K562 (cell line): ENCODE measurements around the gene NTN3. TPM values are rescaled to one million over a fixed set of nuclear protein-coding genes. Genes with fewer than 3 reads are reported as not detected.

ENCODE experiments used
- BMI1 ChIP-seq: fragments of 150-350 bp; IDR thresholded peaks from 2 replicates; pipeline ENCODE4 v1.6.1; 2014; ENCODE audit warnings: low read length
- DPF2 ChIP-seq: fragments of 450-650 bp; IDR thresholded peaks from 2 replicates; pipeline ENCODE4 v1.6.1; 2016
- KLF1 ChIP-seq: fragments of 450-650 bp; IDR thresholded peaks from 2 replicates; pipeline ENCODE4 v1.6.1; 2016; ENCODE audit warnings: missing genetic modification characterization, missing compliant biosample characterization
- MAZ ChIP-seq, 2 experiments: fragments of 450-650 bp in 1 of 2; sonication (generic) in 1 of 2; formaldehyde crosslinking; IDR thresholded peaks in 1 of 2; conservative IDR thresholded peaks in 1 of 2; 2 replicates each; pipeline versions ENCODE4 v1.4.0 to v1.5.0; 2020; ENCODE audit warnings: mild to moderate bottlenecking in 1 of 2, missing genetic modification reagents in 1 of 2
- NCOA1 ChIP-seq: fragments of 450-650 bp; IDR thresholded peaks from 2 replicates; pipeline ENCODE4 v1.6.1; 2016; ENCODE audit warnings: low read depth
- NR1H2 ChIP-seq: sonication (generic); formaldehyde crosslinking; IDR thresholded peaks from 2 replicates; pipeline ENCODE4 v1.4.0; 2020; ENCODE audit warnings: mild to moderate bottlenecking, missing genetic modification reagents
- POLR2G ChIP-seq: fragments of 200-400 bp; formaldehyde crosslinking; IDR thresholded peaks from 2 replicates; pipeline ENCODE4 v1.6.1; 2017; ENCODE audit warnings: low read depth, mild to moderate bottlenecking, antibody characterized with exemption, low read length, moderate library complexity
- PRMT5 ChIP-seq: sonication (generic); formaldehyde crosslinking; IDR thresholded peaks from 2 replicates; pipeline ENCODE4 v1.5.0; 2020; ENCODE audit warnings: missing genetic modification reagents
- RBBP5 ChIP-seq: fragments of 200-600 bp; sonication (generic); IDR thresholded peaks from 2 replicates; pipeline ENCODE4 v1.6.1; 2012; ENCODE audit warnings: borderline replicate concordance, mild to moderate bottlenecking, low read length, control low read depth, inconsistent platforms; ENCODE audit not compliant: insufficient read depth, poor library complexity, severe bottlenecking
- RBFOX2 ChIP-seq: fragments of 200-400 bp; formaldehyde crosslinking; IDR thresholded peaks from 2 replicates; pipeline ENCODE4 v1.6.1; 2017; ENCODE audit warnings: low read depth, mild to moderate bottlenecking, low read length, moderate library complexity
- RCOR1 ChIP-seq, 2 experiments: IDR thresholded peaks; 2 replicates each; pipeline ENCODE4 v1.6.1; 2012; ENCODE audit warnings: low read depth in 2 of 2, low read length in 2 of 2, borderline replicate concordance in 1 of 2, improper control_type of control experiment in 1 of 2
- SIRT6 ChIP-seq: IDR thresholded peaks from one replicate; pipeline ENCODE4 v1.6.1; 2012; ENCODE audit warnings: low read depth, mild to moderate bottlenecking, control low read depth, inconsistent platforms, low read length, moderate library complexity
- TGIF2 ChIP-seq: sonication (generic); formaldehyde crosslinking; IDR thresholded peaks from 2 replicates; pipeline ENCODE4 v1.8.1; 2022; ENCODE audit warnings: mild to moderate bottlenecking, missing genetic modification reagents, moderate library complexity
- ZBTB7A ChIP-seq: IDR thresholded peaks from 2 replicates; pipeline ENCODE4 v1.6.1; 2011; ENCODE audit warnings: low read depth, mild to moderate bottlenecking, low read length, moderate library complexity, borderline replicate concordance; ENCODE audit not compliant: control insufficient read depth
- ZNF274 ChIP-seq: IDR thresholded peaks from 2 replicates; pipeline ENCODE4 v1.6.1; 2011; ENCODE audit warnings: low read depth, mild to moderate bottlenecking, low read length, moderate library complexity, borderline replicate concordance
- ZNF592 ChIP-seq: fragments of 450-650 bp; IDR thresholded peaks from 2 replicates; pipeline ENCODE4 v1.6.1; 2017; ENCODE audit warnings: antibody characterized with exemption, mild to moderate bottlenecking
- polyA plus RNA-seq, 8 experiments: library from polyadenylated mRNA; depleted of rRNA in 4 of 8; stranded (reverse) in 5 of 8; unstranded in 3 of 8; fragments of >200 nt; fragmentation: Nextera tagmentation in 2 of 8; fragmentation: Illumina TruSeq in 1 of 8; extraction: Ambion mirVana in 2 of 8; extraction: Trizol in 1 of 8; gene quantifications; 2 replicates each; pipeline versions ENCODE4 v1.2.1 to v1.2.3, GENCODE V29; 2011 to 2014; ENCODE audit warnings: inconsistent platforms in 1 of 8, missing spikeins in 1 of 8
- total RNA-seq, 7 experiments: library from RNA; depleted of rRNA in 6 of 7; stranded (reverse); fragments of >200 nt in 6 of 7; fragmentation: Illumina TruSeq in 2 of 7; extraction: Trizol in 2 of 7; gene quantifications; 2 replicates each; pipeline versions ENCODE4 v1.2.1 to v1.2.3, GENCODE V29; 2011 to 2021; ENCODE audit warnings: low replicate concordance in 1 of 7
- TF ChIP-seq, protein P1 (sequence below): fragments of 200-800 bp; sonication (Bioruptor generic); IDR thresholded peaks from 2 replicates; pipeline ENCODE4 v1.6.1; 2017; ENCODE audit warnings: missing genetic modification characterization, missing compliant biosample characterization
- TF ChIP-seq, protein P2 (sequence below), 2 experiments: IDR thresholded peaks; 2 replicates each; pipeline ENCODE4 v1.6.1; 2012; ENCODE audit warnings: improper control_type of control experiment in 2 of 2, low read depth in 2 of 2, low read length in 2 of 2, borderline replicate concordance in 1 of 2

NTN3 gene
- total and polyA plus RNA-seq, 9 of the 15 experiments (the other 6 are each of a cell fraction or from before 2014, with no cell fraction given): not detected

GRCh38 chr16:2459647-2460390 is 11.3 kb upstream of the NTN3 start, which contains the start of gene TEDC2 (continued):
- TF ChIP-seq, protein P1, sequence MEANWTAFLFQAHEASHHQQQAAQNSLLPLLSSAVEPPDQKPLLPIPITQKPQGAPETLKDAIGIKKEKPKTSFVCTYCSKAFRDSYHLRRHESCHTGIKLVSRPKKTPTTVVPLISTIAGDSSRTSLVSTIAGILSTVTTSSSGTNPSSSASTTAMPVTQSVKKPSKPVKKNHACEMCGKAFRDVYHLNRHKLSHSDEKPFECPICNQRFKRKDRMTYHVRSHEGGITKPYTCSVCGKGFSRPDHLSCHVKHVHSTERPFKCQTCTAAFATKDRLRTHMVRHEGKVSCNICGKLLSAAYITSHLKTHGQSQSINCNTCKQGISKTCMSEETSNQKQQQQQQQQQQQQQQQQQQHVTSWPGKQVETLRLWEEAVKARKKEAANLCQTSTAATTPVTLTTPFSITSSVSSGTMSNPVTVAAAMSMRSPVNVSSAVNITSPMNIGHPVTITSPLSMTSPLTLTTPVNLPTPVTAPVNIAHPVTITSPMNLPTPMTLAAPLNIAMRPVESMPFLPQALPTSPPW (CRISPR knock-in tag): peak; percentile 75
- TF ChIP-seq NCOA1 (no peak), BMI1 (no peak), MAZ (CRISPR knock-in tag; conservative IDR thresholded peaks at IDR 0.05 in 1 of 2, IDR thresholded peaks at IDR 0.05 in 1 of 2) (peak; percentile 50 to 72; a peak in 1 of 4 replicates), RBBP5 (peak; percentile 47), RBFOX2 (peak; percentile 79), POLR2G (peak; percentile 88), SIRT6 (no peak), NR1H2 (CRISPR knock-in tag) (no peak), KLF1 (tag) (no peak), ZNF592 (peak; percentile 75), ZBTB7A (no peak; the same call in 1 of the 2 replicates), DPF2 (0 out of 2 replicates have a peak, but pooled peaks have one; percentile 33), ZNF274 (no peak), TGIF2 (CRISPR knock-in tag) (no peak), PRMT5 (CRISPR knock-in tag) (no peak), RCOR1 (IDR thresholded peaks at IDR 0.05; ENCODE audit: borderline replicate concordance in 1 of 2, low read depth in 2 of 2, low read length in 2 of 2) (peak in 1 of 2 experiments; percentile 14; a peak in 1 of 4 replicates)
- TF ChIP-seq, protein P2, sequence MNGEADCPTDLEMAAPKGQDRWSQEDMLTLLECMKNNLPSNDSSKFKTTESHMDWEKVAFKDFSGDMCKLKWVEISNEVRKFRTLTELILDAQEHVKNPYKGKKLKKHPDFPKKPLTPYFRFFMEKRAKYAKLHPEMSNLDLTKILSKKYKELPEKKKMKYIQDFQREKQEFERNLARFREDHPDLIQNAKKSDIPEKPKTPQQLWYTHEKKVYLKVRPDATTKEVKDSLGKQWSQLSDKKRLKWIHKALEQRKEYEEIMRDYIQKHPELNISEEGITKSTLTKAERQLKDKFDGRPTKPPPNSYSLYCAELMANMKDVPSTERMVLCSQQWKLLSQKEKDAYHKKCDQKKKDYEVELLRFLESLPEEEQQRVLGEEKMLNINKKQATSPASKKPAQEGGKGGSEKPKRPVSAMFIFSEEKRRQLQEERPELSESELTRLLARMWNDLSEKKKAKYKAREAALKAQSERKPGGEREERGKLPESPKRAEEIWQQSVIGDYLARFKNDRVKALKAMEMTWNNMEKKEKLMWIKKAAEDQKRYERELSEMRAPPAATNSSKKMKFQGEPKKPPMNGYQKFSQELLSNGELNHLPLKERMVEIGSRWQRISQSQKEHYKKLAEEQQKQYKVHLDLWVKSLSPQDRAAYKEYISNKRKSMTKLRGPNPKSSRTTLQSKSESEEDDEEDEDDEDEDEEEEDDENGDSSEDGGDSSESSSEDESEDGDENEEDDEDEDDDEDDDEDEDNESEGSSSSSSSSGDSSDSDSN (IDR thresholded peaks at IDR 0.05; ENCODE audit: borderline replicate concordance in 1 of 2, low read depth in 2 of 2, low read length in 2 of 2): peak in 1 of 2 experiments; percentile 44; a peak in 1 of 4 replicates
